Stimulated activated CD4-positive, alpha-beta T cell treated with anti-CD3 and anti-CD28 coated beads, Interleukin-15, amount 100 ng/mL, for 1 hour (primary cell): ENCODE results near the gene MRPL27.
"Not testable (repeated sequence)": the region's sequence is repeated elsewhere in the genome, so short reads cannot be mapped to it uniquely, and the experiment has no call there.

ENCODE experiments used
- DNase-seq, 2 donors: peaks; one replicate each; pipeline ENCODE4 v3.0.0-alpha.2; 2020; ENCODE audit warnings: low read depth in 1 of 2, low spot score in 1 of 2

MRPL27 gene

GRCh38 chr17:50372758-50373556 lies at the start of gene MRPL27, which contains the start of gene EME1:
Gene MRPL27 (minus strand): TSS chr17:50373184. CDS start chr17:50373170, 14 bp downstream.
Gene EME1 (plus strand): TSS chr17:50373229. CDS start chr17:50375209, 1,980 bp downstream.
- DNase-seq = peak; percentile 66 to 67

GRCh38 chr17:50422738-50423137 lies 49.8 kb upstream of the MRPL27 start:
- DNase-seq = no peak

GRCh38 chr17:50421308-50422051 lies 48.5 kb upstream of the MRPL27 start:
- DNase-seq = no peak

GRCh38 chr17:50420419-50421112 lies 47.6 kb upstream of the MRPL27 start:
- no peak for DNase-seq

- DNase-seq = not testable (repeated sequence)
Measured at GRCh38 chr17:50419577-50419976, 46.6 kb upstream of the MRPL27 start.

- no peak for DNase-seq
Measured at GRCh38 chr17:50414808-50415207, 41.8 kb upstream of the MRPL27 start.

- DNase-seq = no peak
Measured at GRCh38 chr17:50412188-50412732, 39.3 kb upstream of the MRPL27 start.

GRCh38 chr17:50407921-50408320 lies 34.9 kb upstream of the MRPL27 start:
- no peak for DNase-seq

- no peak for DNase-seq
Measured at GRCh38 chr17:50406578-50406977, 33.6 kb upstream of the MRPL27 start.

GRCh38 chr17:50405351-50405750 lies 32.4 kb upstream of the MRPL27 start:
- not testable (repeated sequence) for DNase-seq

- not testable (repeated sequence) for DNase-seq
Measured at GRCh38 chr17:50399591-50399990, 26.6 kb upstream of the MRPL27 start.

GRCh38 chr17:50398672-50399071 lies 25.7 kb upstream of the MRPL27 start:
- DNase-seq = not testable (repeated sequence)

GRCh38 chr17:50397919-50398285 lies 24.9 kb upstream of the MRPL27 start:
- DNase-seq = no peak

GRCh38 chr17:50397111-50397918 lies 24.3 kb upstream of the MRPL27 start, which contains the start of gene LRRC59:
Gene LRRC59 (minus strand): TSS chr17:50397523. CDS start chr17:50397317, 206 bp downstream.
- DNase-seq = peak; percentile 87 to 88

- peak in 1 of 2 donors; percentile 11 for DNase-seq
Measured at GRCh38 chr17:50396261-50397110, 23.5 kb upstream of the MRPL27 start.

GRCh38 chr17:50394711-50395110 lies 21.7 kb upstream of the MRPL27 start:
- DNase-seq = no peak

- DNase-seq = no peak
Measured at GRCh38 chr17:50393700-50394099, 20.7 kb upstream of the MRPL27 start.

- DNase-seq = no peak
Measured at GRCh38 chr17:50392621-50393020, 19.6 kb upstream of the MRPL27 start.

GRCh38 chr17:50389534-50389933 lies 16.6 kb upstream of the MRPL27 start:
- no peak for DNase-seq
